ENCODE data around the gene ZBTB3. TPM values are rescaled to one million over a fixed set of nuclear protein-coding genes. Genes with fewer than 3 reads are reported as not detected.

ZBTB3 gene
- total and polyA plus RNA-seq, 2 donors (not counting 3 experiments of a cell fraction or from before 2014, with no cell fraction given): 3.7 to 6.9 TPM

GRCh38 chr11:62777389-62777788 lies 23.4 kb upstream of the ZBTB3 start:
- ChIA-PET CTCF (interaction anchor here (5.2 kb wide), 1 partner anchor 9 kb away, joined by 41 read pairs; no protein-coding TSS in a partner anchor), POLR2A (interaction anchor here (1.3 kb wide), 1 partner anchor 64 kb away, joined by 4 read pairs; no protein-coding TSS in a partner anchor)
- Histone ChIP-seq H3K4me2 (ENCODE audit: insufficient read depth, low read length) (no peak overlapping the region), H3K4me1 (ENCODE audit: control insufficient read depth, extremely low read depth, insufficient read depth, low read length) (no peaks in the 10 kb centered on the region), H3K4me3 (replicated peaks in 1 of 3; ENCODE audit: insufficient read depth in 1 of 3, low read depth in 1 of 3, low read length in 3 of 3) (no peak overlapping the region), H3K79me2 (ENCODE audit: control insufficient read depth, insufficient read depth, low read length) (no peaks in the 10 kb centered on the region), H3K9me3 (replicated peaks; ENCODE audit: control insufficient read depth, insufficient read depth, low read length) (no peaks in the 10 kb centered on the region), H2AFZ (ENCODE audit: low read depth, low read length) (no peak overlapping the region), H3K27me3 (ENCODE audit: control insufficient read depth in 2 of 2, insufficient read depth in 2 of 2, low read length in 2 of 2) (no peaks in the 10 kb centered on the region), H3K27ac (ENCODE audit: insufficient read depth, low read depth, low read length) (no peak overlapping the region), H3K36me3 (ENCODE audit: control insufficient read depth in 2 of 2, extremely low read depth in 1 of 2, insufficient read depth in 2 of 2, low read length in 2 of 2) (peaks cover 0 to 24% of the 10 kb centered on the region in 2 experiments), H3K9me1 (replicated peaks; ENCODE audit: control insufficient read depth, extremely low read depth, insufficient read depth, low read length) (no peaks in the 10 kb centered on the region), H3K9ac (replicated peaks; ENCODE audit: extremely low read depth, insufficient read depth, low read length) (no peak overlapping the region), H4K20me1 (replicated peaks; ENCODE audit: control insufficient read depth, extremely low read depth, insufficient read depth, low read length) (no peaks in the 10 kb centered on the region)
- dilution Hi-C loops (cut with MboI; ENCODE audit: extremely low pct_ligation_motif_present, low sequenced_read_pairs) (no loop called here), intact Hi-C loops (cut with micrococcal nuclease) (no loop called here)
- FAIRE-seq (no peak), DNase-seq (ENCODE audit: low read depth, low spot score) (no peak)
- TF ChIP-seq POLR2AphosphoS5 (IDR thresholded peaks at IDR 0.05; ENCODE audit: insufficient read depth, low read depth, low read length) (no peak), GATA2 (IDR thresholded peaks at IDR 0.05; ENCODE audit: insufficient read depth, insufficient read length, low read depth, low read length) (no peak), JUN (IDR thresholded peaks at IDR 0.05; ENCODE audit: borderline replicate concordance, insufficient read depth, insufficient read length, low read depth) (no peak), CTCF (IDR thresholded peaks at IDR 0.05; ENCODE audit: extremely low read depth in 1 of 2, insufficient read depth in 1 of 2, low read depth in 1 of 2, low read length in 2 of 2) (no peak), EZH2 (IDR thresholded peaks at IDR 0.05; ENCODE audit: borderline replicate concordance, low read depth, low read length, severe bottlenecking) (no peak), FOS (IDR thresholded peaks at IDR 0.05; ENCODE audit: borderline replicate concordance, insufficient read depth, low read length) (no peak), MYC (IDR thresholded peaks at IDR 0.05; ENCODE audit: low read depth, low read length) (no peak), POLR2A (IDR thresholded peaks at IDR 0.05; ENCODE audit: low read depth, low read length) (no peak)
- TF ChIP-seq, protein P1, sequence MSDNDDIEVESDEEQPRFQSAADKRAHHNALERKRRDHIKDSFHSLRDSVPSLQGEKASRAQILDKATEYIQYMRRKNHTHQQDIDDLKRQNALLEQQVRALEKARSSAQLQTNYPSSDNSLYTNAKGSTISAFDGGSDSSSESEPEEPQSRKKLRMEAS (IDR thresholded peaks at IDR 0.05; ENCODE audit: insufficient read depth, insufficient read length): no peak
- BruUV-seq (replicated peaks): no TSS peak
